Measurements from ENCODE around the gene RERE. TPM values are rescaled to one million over a fixed set of nuclear protein-coding genes. Genes with fewer than 3 reads are reported as not detected.

The RERE gene
- total RNA-seq, 1 donor from 2014 or later = 252 TPM

- TF ChIP-seq CTCF (IDR thresholded peaks at IDR 0.05; ENCODE audit: partially characterized antibody, unreplicated experiment) = no peak
- DNase-seq = no peak
- peaks cover 1% of the 10 kb centered on the region for H3K9me3 Mint-ChIP-seq (ENCODE audit: unreplicated experiment)
- H3K4me3 Mint-ChIP-seq (ENCODE audit: unreplicated experiment) = no peak overlapping the region
- H3K27ac Mint-ChIP-seq (ENCODE audit: unreplicated experiment) = no peak overlapping the region
- H3K27me3 Mint-ChIP-seq (ENCODE audit: unreplicated experiment) = no peaks in the 10 kb centered on the region
- H3K36me3 Mint-ChIP-seq (ENCODE audit: unreplicated experiment) = no peaks in the 10 kb centered on the region
- H3K4me1 Mint-ChIP-seq (ENCODE audit: low read depth, unreplicated experiment) = no peaks in the 10 kb centered on the region
These were observed 46.4 kb upstream of the RERE start for GRCh38 chr1:8863794-8864233.

- no peaks in the 10 kb centered on the region for H3K36me3 Mint-ChIP-seq (ENCODE audit: unreplicated experiment)
- H3K27me3 Mint-ChIP-seq (ENCODE audit: unreplicated experiment) = no peaks in the 10 kb centered on the region
- no peak overlapping the region for H3K27ac Mint-ChIP-seq (ENCODE audit: unreplicated experiment)
- no peak for TF ChIP-seq CTCF (IDR thresholded peaks at IDR 0.05; ENCODE audit: partially characterized antibody, unreplicated experiment)
- peaks cover 1% of the 10 kb centered on the region for H3K9me3 Mint-ChIP-seq (ENCODE audit: unreplicated experiment)
- DNase-seq = no peak
- H3K4me3 Mint-ChIP-seq (ENCODE audit: unreplicated experiment) = no peak overlapping the region
- peaks cover 3% of the 10 kb centered on the region for H3K4me1 Mint-ChIP-seq (ENCODE audit: low read depth, unreplicated experiment)
These were observed 45.7 kb upstream of the RERE start for GRCh38 chr1:8863138-8863537.

DNA sequence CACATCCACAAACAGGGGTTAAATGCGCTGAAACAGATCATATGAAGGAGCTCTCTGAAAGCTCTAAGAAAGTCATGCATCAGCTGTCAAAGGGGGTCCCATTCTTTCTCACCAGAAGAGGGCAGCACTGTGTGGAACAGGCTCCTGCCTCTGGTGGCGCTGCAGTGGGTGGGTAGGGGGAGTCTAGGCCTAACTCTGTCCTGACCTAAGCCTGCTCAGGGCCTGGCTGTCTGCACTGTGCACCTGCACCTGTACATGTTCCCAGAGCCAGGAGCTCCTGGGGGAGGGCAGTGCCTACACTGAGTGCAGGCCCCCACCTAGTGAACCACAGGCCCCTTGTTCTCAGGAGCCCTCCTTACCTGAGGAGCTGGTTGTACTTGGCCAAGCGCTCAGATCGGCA is 45.1 kb upstream of the RERE start:
- peak; percentile 70 for TF ChIP-seq CTCF (IDR thresholded peaks at IDR 0.05; ENCODE audit: partially characterized antibody, unreplicated experiment)
- H3K9me3 Mint-ChIP-seq (ENCODE audit: unreplicated experiment) = peaks cover 1% of the 10 kb centered on the region
- H3K27ac Mint-ChIP-seq (ENCODE audit: unreplicated experiment) = no peak overlapping the region
- H3K4me1 Mint-ChIP-seq (ENCODE audit: low read depth, unreplicated experiment) = peaks cover 4% of the 10 kb centered on the region
- no peaks in the 10 kb centered on the region for H3K36me3 Mint-ChIP-seq (ENCODE audit: unreplicated experiment)
- no peak overlapping the region for H3K4me3 Mint-ChIP-seq (ENCODE audit: unreplicated experiment)
- no peaks in the 10 kb centered on the region for H3K27me3 Mint-ChIP-seq (ENCODE audit: unreplicated experiment)
- peak; percentile 68 for DNase-seq

- no peak overlapping the region for H3K27ac Mint-ChIP-seq (ENCODE audit: unreplicated experiment)
- H3K4me3 Mint-ChIP-seq (ENCODE audit: unreplicated experiment) = no peak overlapping the region
- no peaks in the 10 kb centered on the region for H3K27me3 Mint-ChIP-seq (ENCODE audit: unreplicated experiment)
- no peak for TF ChIP-seq CTCF (IDR thresholded peaks at IDR 0.05; ENCODE audit: partially characterized antibody, unreplicated experiment)
- DNase-seq = no peak
- peaks cover 4% of the 10 kb centered on the region for H3K4me1 Mint-ChIP-seq (ENCODE audit: low read depth, unreplicated experiment)
- H3K36me3 Mint-ChIP-seq (ENCODE audit: unreplicated experiment) = no peaks in the 10 kb centered on the region
- H3K9me3 Mint-ChIP-seq (ENCODE audit: unreplicated experiment) = peaks cover 3% of the 10 kb centered on the region
These were observed 43.5 kb upstream of the RERE start for GRCh38 chr1:8860738-8861516.

All from glutamatergic neuron (in vitro differentiated cells).